Measurements from ENCODE around the gene PRDM16. TPM values are rescaled to one million over a fixed set of nuclear protein-coding genes. Genes with fewer than 3 reads are reported as not detected.

PRDM16 gene
- total and polyA plus RNA-seq, 2 donors (not counting 1 experiment from before 2014, with no cell fraction given): 0.03 to 0.12 TPM

DNA sequence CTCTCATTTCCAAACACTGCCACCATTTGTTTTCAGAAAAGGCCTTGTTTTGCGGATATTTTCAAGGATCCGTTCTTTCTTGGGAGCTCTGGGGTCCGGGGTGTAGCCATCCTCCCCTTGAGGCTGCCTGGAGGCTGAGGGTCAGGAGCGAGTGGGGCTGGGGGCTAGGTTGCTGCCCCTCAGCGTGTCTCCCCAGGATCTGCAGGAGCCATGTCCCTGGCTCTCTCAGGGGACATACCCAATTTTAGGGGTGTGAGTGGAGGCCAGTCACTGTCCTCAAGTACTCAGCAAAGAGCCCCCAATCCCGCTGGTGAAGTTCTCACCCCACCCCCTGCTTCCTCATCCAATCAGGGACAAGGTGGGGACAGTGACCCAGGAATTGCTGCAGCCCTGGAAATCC, 15.0 kb upstream of the PRDM16 start:
- H3K9ac ChIP-seq (ENCODE audit: low read length): no peak overlapping the region
- H3K4me2 ChIP-seq (replicated peaks; ENCODE audit: low read depth, low read length, poor library complexity, severe bottlenecking): no peak overlapping the region
- no peak overlapping the region for H3K27ac ChIP-seq (ENCODE audit: low read length in 2 of 2)
- H3K4me3 ChIP-seq (ENCODE audit: control extremely low read depth in 1 of 5, extremely low read depth in 1 of 5, insufficient read depth in 1 of 5, low read depth in 2 of 5, low read length in 4 of 5): no peak overlapping the region
- CTCF ChIA-PET: interaction anchor here (0.6 kb wide), 1 partner anchor 1585 kb away, joined by 3 read pairs; no protein-coding TSS in a partner anchor
- POLR2A ChIA-PET: no interaction called here
- no peaks in the 10 kb centered on the region for H3K79me2 ChIP-seq (ENCODE audit: control insufficient read depth, insufficient read depth, low read length)
- 76% methylated on average over 5 of the region's 6 CpGs for WGBS (ENCODE audit: insufficient coverage)
- no peaks in the 10 kb centered on the region for H4K20me1 ChIP-seq (ENCODE audit: control insufficient read depth, insufficient read depth, low read length, poor library complexity, severe bottlenecking)
- no peaks in the 10 kb centered on the region for H3K4me1 ChIP-seq (ENCODE audit: control insufficient read depth in 2 of 2, insufficient read depth in 2 of 2, low read length in 2 of 2)
- H3K4me1 Mint-ChIP-seq: no peaks in the 10 kb centered on the region
- no peaks in the 10 kb centered on the region for H3K36me3 ChIP-seq (replicated peaks in 1 of 2; ENCODE audit: control extremely low read depth in 1 of 2, control insufficient read depth in 1 of 2, extremely low read depth in 1 of 2, insufficient read depth in 2 of 2, low read length in 1 of 2)
- peaks cover 0 to 12% (median 0%) of the 10 kb centered on the region in 3 donors for H3K9me3 ChIP-seq (ENCODE audit: control extremely low read depth in 1 of 3, control insufficient read depth in 2 of 3, insufficient read depth in 1 of 3, low read length in 2 of 3)
- H3K27me3 ChIP-seq (replicated peaks in 1 of 4; ENCODE audit: control extremely low read depth in 1 of 4, control insufficient read depth in 3 of 4, insufficient read depth in 4 of 4, low read length in 3 of 4): no peaks in the 10 kb centered on the region
- no peak for DNase-seq
- TF ChIP-seq, protein P1, sequence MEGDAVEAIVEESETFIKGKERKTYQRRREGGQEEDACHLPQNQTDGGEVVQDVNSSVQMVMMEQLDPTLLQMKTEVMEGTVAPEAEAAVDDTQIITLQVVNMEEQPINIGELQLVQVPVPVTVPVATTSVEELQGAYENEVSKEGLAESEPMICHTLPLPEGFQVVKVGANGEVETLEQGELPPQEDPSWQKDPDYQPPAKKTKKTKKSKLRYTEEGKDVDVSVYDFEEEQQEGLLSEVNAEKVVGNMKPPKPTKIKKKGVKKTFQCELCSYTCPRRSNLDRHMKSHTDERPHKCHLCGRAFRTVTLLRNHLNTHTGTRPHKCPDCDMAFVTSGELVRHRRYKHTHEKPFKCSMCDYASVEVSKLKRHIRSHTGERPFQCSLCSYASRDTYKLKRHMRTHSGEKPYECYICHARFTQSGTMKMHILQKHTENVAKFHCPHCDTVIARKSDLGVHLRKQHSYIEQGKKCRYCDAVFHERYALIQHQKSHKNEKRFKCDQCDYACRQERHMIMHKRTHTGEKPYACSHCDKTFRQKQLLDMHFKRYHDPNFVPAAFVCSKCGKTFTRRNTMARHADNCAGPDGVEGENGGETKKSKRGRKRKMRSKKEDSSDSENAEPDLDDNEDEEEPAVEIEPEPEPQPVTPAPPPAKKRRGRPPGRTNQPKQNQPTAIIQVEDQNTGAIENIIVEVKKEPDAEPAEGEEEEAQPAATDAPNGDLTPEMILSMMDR (IDR thresholded peaks at IDR 0.05): no peak
- no peak for TF ChIP-seq EZH2 (IDR thresholded peaks at IDR 0.05; ENCODE audit: borderline replicate concordance, insufficient read depth, low read depth, low read length, poor library complexity, severe bottlenecking)
- intact Hi-C loops (cut with micrococcal nuclease): no loop called here
- H3K27me3 Mint-ChIP-seq: peaks cover 21% of the 10 kb centered on the region
- no peak overlapping the region for H3K27ac Mint-ChIP-seq
- no peak for ATAC-seq (ENCODE audit: low read depth)
- H3K4me3 Mint-ChIP-seq: no peak overlapping the region
- no peak overlapping the region for H2AFZ ChIP-seq (ENCODE audit: insufficient read depth, low read depth, low read length, poor library complexity, severe bottlenecking)
- H3K9me3 Mint-ChIP-seq (ENCODE audit: insufficient read depth): peaks cover 4% of the 10 kb centered on the region

DNA sequence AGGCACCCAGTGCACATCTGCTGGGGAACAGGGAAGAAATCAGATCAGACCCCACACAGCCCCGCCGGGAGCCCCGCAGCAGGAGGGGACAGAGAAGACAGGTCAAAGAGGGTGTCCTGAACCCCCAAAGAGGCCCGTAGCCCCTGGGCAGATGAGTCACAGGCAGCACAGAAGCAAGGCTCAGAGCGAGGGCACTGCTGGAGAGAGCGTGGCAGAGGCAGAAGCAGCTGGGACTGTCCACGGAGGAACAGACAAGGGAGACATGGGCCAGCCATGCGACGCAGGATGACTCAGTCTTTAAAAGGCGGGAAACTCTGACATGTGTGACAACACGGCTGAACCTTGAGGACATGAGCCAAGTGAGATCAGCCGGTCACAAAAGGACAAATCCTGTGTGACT, 14.5 kb upstream of the PRDM16 start:
- no peaks in the 10 kb centered on the region for H3K4me1 Mint-ChIP-seq
- no peak overlapping the region for H3K27ac Mint-ChIP-seq
- no peak for ATAC-seq (ENCODE audit: low read depth)
- H3K9me3 ChIP-seq (ENCODE audit: control extremely low read depth in 1 of 3, control insufficient read depth in 2 of 3, insufficient read depth in 1 of 3, low read length in 2 of 3): peaks cover 0 to 8% (median 0%) of the 10 kb centered on the region in 3 donors
- no peak overlapping the region for H3K27ac ChIP-seq (ENCODE audit: low read length in 2 of 2)
- peaks cover 21% of the 10 kb centered on the region for H3K27me3 Mint-ChIP-seq
- no peaks in the 10 kb centered on the region for H4K20me1 ChIP-seq (ENCODE audit: control insufficient read depth, insufficient read depth, low read length, poor library complexity, severe bottlenecking)
- peaks cover 4% of the 10 kb centered on the region for H3K9me3 Mint-ChIP-seq (ENCODE audit: insufficient read depth)
- no peak overlapping the region for H2AFZ ChIP-seq (ENCODE audit: insufficient read depth, low read depth, low read length, poor library complexity, severe bottlenecking)
- H3K4me1 ChIP-seq (ENCODE audit: control insufficient read depth in 2 of 2, insufficient read depth in 2 of 2, low read length in 2 of 2): no peaks in the 10 kb centered on the region
- POLR2A ChIA-PET: no interaction called here
- TF ChIP-seq, protein P1 (IDR thresholded peaks at IDR 0.05): no peak
- no peak for TF ChIP-seq EZH2 (IDR thresholded peaks at IDR 0.05; ENCODE audit: borderline replicate concordance, insufficient read depth, low read depth, low read length, poor library complexity, severe bottlenecking)
- no peak overlapping the region for H3K4me3 Mint-ChIP-seq
- intact Hi-C loops (cut with micrococcal nuclease): no loop called here
- H3K9ac ChIP-seq (ENCODE audit: low read length): no peak overlapping the region
- H3K4me3 ChIP-seq (ENCODE audit: control extremely low read depth in 1 of 5, extremely low read depth in 1 of 5, insufficient read depth in 1 of 5, low read depth in 2 of 5, low read length in 4 of 5): no peak overlapping the region
- CTCF ChIA-PET: no interaction called here
- 89% methylated on average over 12 of the region's 12 CpGs for WGBS (ENCODE audit: insufficient coverage)
- H3K4me2 ChIP-seq (replicated peaks; ENCODE audit: low read depth, low read length, poor library complexity, severe bottlenecking): no peak overlapping the region
- DNase-seq: no peak
- no peaks in the 10 kb centered on the region for H3K79me2 ChIP-seq (ENCODE audit: control insufficient read depth, insufficient read depth, low read length)
- no peaks in the 10 kb centered on the region for H3K27me3 ChIP-seq (replicated peaks in 1 of 4; ENCODE audit: control extremely low read depth in 1 of 4, control insufficient read depth in 3 of 4, insufficient read depth in 4 of 4, low read length in 3 of 4)
- H3K36me3 ChIP-seq (replicated peaks in 1 of 2; ENCODE audit: control extremely low read depth in 1 of 2, control insufficient read depth in 1 of 2, extremely low read depth in 1 of 2, insufficient read depth in 2 of 2, low read length in 1 of 2): no peaks in the 10 kb centered on the region
